Measurements from ENCODE around the gene PAGE3.

Gene PAGE3

DNA sequence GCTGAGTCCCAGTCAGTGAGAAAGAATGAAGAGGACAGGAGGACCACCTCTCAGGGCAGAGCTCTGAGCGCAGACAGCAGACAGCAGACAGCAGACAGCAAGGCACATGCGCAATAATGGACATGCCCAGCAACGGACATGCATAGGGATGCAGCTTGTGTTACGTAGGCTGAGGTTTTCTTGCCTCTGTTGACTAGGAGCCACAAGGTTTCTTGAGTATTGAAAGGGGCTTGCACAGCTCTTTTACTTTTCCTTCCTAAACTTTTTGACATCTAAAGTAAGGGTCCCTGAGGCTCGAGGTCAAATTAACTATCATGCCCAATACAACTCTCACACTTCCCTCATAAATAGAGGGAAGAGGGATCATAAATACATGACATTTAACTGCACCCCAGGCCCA lies at the start of gene PAGE3:
PAGE3 (minus strand) TSS at position 101 of the 400 bp plus-strand sequence. CDS start 1,013 bp downstream, outside the sequence.
- no peak for DNase-seq

DNA sequence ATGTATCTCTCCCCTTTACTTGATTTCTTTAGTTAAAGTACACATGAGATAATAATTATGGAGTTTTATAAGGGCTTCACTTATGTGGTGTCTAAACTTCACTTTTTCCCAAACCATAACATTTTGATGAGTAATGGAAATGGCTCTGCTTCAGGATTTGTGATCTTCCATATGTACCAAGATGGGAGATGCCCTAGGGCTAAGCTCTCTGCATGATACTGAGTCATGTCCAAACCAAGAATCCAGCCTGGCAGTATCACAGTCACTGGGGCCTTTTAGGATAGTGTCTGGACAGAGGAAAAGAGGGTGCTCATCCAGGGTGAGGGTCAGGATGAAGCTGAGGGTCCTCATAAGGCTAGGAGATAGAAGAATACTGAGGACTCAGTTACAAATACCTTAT lies 47.9 kb upstream of the PAGE3 start:
- DNase-seq, result no peak

DNA sequence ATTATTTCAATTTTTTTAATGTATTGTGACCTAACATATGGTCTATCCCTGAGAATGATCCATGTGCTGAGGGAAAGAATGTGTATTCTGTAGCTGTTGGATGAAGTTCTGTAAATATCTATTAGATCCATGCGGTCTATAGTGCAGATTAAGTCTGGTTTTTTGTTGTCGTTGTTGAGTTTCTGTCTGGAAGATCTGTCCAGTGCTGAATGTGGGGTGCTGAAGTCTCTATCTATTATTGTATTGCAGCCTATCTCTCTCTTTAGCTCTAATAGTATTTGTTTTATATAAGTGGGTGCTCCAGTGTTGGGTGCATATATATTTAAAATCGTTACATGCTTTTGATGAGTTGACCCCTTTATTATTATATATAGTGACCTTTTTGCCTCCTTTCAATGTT lies 26.2 kb upstream of the PAGE3 start:
- DNase-seq, result no peak

DNA sequence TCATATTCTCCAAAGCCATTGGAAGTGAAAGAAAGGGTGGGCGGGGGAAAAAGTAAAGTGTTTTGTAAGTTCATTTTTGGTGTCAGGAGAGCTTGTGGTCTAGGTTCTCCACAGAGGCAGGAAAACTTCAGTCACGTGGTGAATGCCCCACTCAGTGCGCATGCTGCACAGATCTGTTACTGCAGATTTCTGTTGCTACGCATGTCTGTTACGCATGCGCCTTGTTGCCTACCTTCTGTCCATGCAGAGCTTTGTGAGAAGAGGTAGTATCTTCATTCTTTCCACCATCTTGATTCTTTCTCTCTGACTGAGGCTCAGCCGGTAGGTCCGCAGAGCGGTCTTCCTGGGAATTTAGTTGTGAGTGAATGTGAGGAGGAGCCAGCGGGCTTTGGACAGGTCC lies 15.1 kb upstream of the PAGE3 start:
- no peak for DNase-seq

DNA sequence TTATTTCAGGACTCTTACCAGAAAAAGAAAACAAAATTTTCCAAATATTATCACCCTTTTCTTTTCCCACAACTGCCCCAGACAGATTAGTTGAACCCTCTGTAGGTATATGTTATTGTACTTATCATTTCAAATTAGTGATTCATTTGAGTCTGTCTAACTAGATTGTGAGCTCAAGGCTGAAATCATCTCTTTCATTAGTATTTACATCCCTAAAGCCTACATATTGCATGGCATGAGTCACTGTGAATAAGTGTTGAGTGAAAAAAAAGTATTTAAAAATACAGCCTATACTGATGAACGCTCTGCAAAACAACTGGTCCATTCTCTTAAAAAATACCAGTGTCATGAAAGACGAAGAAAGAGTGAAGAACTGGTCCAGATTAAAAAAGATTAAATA lies 3.9 kb downstream of the PAGE3 start:
- DNase-seq, result no peak

DNA sequence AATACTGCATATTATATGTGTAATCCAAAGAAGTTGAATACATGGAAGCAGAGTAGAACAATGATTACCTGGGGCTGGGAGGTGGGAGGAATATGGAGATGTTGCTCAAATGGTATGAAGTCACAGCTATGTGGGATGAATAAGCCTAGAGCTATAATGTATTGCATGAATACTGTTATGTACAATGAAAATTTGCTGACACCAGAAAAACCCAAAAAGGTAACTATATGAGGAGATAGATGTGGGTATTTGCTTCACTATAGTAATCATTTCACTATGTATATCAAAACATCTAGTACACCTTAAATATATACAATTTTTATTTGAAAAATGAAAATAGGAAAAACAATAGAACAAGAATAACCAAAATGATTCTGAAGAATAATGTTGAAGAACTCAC lies 11.2 kb downstream of the PAGE3 start:
- no peak for DNase-seq

DNA sequence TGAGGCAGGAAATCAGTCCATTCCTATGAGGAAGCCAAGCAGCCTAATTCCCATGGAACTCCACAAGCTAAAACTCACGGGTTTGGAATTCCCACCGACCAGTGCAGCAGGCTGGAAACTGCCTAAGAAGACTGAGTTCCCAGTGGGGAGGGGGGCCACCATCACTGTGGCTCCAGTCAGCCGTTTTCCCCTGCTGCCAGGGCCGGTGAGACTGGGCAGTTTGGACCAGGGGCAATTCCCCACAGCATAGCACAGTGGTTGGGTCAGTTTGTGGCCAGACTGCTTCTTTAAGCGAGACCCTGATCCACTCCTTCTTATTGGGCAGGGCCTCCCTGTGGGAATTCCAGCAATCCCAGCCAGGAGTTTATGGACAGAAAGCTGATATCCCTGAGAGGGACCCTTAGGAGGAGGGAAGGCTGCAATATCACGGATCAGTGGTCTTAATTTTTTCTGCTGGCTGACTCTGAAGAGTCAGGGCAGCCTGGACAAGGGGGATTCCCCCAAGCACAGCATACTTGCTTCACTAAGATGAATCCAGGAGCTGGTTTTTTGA lies 23.9 kb downstream of the PAGE3 start:
- no peak for DNase-seq

- no peak for DNase-seq
Measured at GRCh38 chrX:55220119-55220794, 44.5 kb downstream of the PAGE3 start, which contains the start of gene PAGE5. TSS of gene PAGE5 (plus strand) at chrX:55220346. CDS start at chrX:55221383, 1,037 bp downstream.

GRCh38 chrX:55213381-55213780 lies 51.3 kb downstream of the PAGE3 start:
- DNase-seq, result no peak

GRCh38 chrX:55210931-55211677 lies 53.6 kb downstream of the PAGE3 start:
- no peak for DNase-seq
